ENCODE measurements around the gene ATP1B3. TPM values are rescaled to one million over a fixed set of nuclear protein-coding genes. Genes with fewer than 3 reads are reported as not detected.
"Not testable (repeated sequence)": the region's sequence is repeated elsewhere in the genome, so short reads cannot be mapped to it uniquely, and the experiment has no call there.

The ATP1B3 gene
- total RNA-seq, 2 experiments from 2014 or later: 106 to 113 TPM

DNA sequence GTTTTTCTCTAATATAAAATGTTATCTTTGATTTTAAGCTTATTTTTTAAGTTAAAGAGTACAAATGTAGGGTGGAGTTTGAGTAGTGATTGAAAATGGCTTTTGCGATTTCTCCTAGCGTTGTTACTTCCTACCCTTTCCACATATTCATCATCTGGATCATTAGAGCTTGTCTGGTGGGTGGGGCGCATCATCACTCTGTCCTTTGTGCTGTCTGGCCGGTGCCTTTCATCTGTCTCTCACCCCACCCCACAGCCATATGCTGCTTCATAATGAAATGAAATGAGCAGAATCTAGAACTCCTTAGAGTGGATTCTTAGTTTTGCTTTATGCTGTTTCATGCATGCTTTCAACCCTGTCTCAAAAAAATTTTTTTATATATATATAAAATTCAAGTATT, 44.3 kb downstream of the ATP1B3 start:
- Mint-ChIP-seq H3K4me1 (no peaks in the 10 kb centered on the region), H3K9me3 (no peaks in the 10 kb centered on the region), H3K36me3 (ENCODE audit: low read depth) (peaks cover 37% of the 10 kb centered on the region), H3K27ac (no peak overlapping the region), H3K27me3 (no peaks in the 10 kb centered on the region), H3K4me3 (no peak overlapping the region)
- POLR2A ChIA-PET: no interaction called here
- CTCF ChIA-PET: no interaction called here
- no peak for DNase-seq

- H3K9me3 Mint-ChIP-seq: no peaks in the 10 kb centered on the region
- H3K27me3 Mint-ChIP-seq: no peaks in the 10 kb centered on the region
- ChIA-PET CTCF (no interaction called here), POLR2A (no interaction called here)
- H3K36me3 Mint-ChIP-seq (ENCODE audit: low read depth): peaks cover 36% of the 10 kb centered on the region
- H3K4me1 Mint-ChIP-seq: no peaks in the 10 kb centered on the region
- H3K27ac Mint-ChIP-seq: no peak overlapping the region
- DNase-seq: no peak
- H3K4me3 Mint-ChIP-seq: no peak overlapping the region
These were observed 44.9 kb downstream of the ATP1B3 start for GRCh38 chr3:141921316-141921715.

DNA sequence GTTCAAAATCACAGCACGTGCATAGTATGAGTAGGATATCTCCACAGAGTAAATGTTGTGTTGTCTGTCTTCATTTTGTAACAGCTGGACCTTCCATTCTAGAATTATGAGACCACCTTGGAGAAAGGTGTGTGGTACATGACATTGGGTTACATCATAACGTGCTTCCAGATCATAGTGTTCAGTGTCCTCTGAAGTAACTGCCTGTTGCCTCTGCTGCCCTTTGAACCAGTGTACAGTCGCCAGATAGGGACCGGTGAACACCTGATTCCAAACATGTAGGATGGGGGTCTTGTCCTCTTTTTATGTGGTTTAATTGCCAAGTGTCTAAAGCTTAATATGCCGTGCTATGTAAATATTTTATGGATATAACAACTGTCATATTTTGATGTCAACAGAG, 49.2 kb downstream of the ATP1B3 start:
- H3K4me1 Mint-ChIP-seq, H3K27ac Mint-ChIP-seq, CTCF ChIA-PET, DNase-seq, H3K9me3 Mint-ChIP-seq, H3K4me3 Mint-ChIP-seq, H3K27me3 Mint-ChIP-seq, POLR2A ChIA-PET: not testable (repeated sequence)
- peaks cover 41% of the 10 kb centered on the region for H3K36me3 Mint-ChIP-seq (ENCODE audit: low read depth)

GRCh38 chr3:141926929-141927328, 50.5 kb downstream of the ATP1B3 start:
- Mint-ChIP-seq H3K27ac (no peak overlapping the region), H3K27me3 (no peaks in the 10 kb centered on the region), H3K4me1 (no peaks in the 10 kb centered on the region), H3K4me3 (no peak overlapping the region), H3K36me3 (ENCODE audit: low read depth) (peaks cover 38% of the 10 kb centered on the region), H3K9me3 (no peaks in the 10 kb centered on the region)
- no peak for DNase-seq
- CTCF ChIA-PET: interaction anchor here (0.6 kb wide), 1 partner anchor 192 kb away, joined by 3 read pairs; no protein-coding TSS in a partner anchor
- POLR2A ChIA-PET: no interaction called here

- H3K27ac Mint-ChIP-seq: no peak overlapping the region
- no peak overlapping the region for H3K4me3 Mint-ChIP-seq
- DNase-seq: no peak
- H3K4me1 Mint-ChIP-seq: no peaks in the 10 kb centered on the region
- H3K27me3 Mint-ChIP-seq: no peaks in the 10 kb centered on the region
- POLR2A ChIA-PET: no interaction called here
- H3K36me3 Mint-ChIP-seq (ENCODE audit: low read depth): peaks cover 26% of the 10 kb centered on the region
- H3K9me3 Mint-ChIP-seq: no peaks in the 10 kb centered on the region
- CTCF ChIA-PET: interaction anchor here (1.2 to 1.9 kb wide), 2 partner anchors 11 to 20 kb away, joined by 3 to 4 read pairs; no protein-coding TSS in a partner anchor
These were observed 52.3 kb downstream of the ATP1B3 start for GRCh38 chr3:141928631-141929270.

DNA sequence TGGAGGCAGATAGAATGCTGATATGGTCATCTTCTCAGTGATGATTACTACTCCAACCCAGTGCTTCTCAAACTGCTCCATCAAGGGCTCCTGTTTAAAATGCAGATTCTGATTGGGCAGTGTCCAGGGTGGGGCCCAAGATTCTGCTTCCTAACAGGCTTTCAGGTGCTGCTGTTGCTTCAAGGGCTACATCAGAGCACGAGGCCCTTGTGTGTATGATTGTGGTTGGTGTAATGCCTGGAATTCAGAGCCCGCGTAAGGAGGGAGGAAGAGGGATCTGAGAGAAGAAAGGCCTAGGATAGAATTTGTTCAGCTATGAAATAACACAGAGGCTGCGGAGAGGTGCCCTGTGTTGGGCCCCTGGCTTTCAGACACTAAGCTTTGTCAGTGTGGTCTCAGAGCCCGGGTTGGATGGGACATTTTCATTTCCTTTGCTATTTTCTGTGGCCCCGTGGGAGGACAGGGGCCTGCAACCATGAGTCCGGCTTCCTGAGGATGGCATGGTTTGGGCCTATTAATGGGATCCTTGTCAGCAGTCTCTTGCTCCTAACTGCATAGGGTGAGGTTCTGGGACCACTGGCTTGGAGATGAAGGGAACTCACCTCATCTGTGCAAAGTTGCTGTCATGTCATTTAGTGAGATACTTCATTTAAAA, 53.0 kb downstream of the ATP1B3 start:
- Mint-ChIP-seq H3K4me3 (no peak overlapping the region), H3K27me3 (no peaks in the 10 kb centered on the region), H3K9me3 (no peaks in the 10 kb centered on the region), H3K27ac (no peak overlapping the region), H3K4me1 (no peaks in the 10 kb centered on the region), H3K36me3 (ENCODE audit: low read depth) (peaks cover 23% of the 10 kb centered on the region)
- DNase-seq: no peak
- ChIA-PET CTCF (interaction anchor here (1.9 kb wide), 1 partner anchor 10 kb away, joined by 4 read pairs; no protein-coding TSS in a partner anchor), POLR2A (no interaction called here)

GRCh38 chr3:141930801-141931200, 54.4 kb downstream of the ATP1B3 start:
- H3K27me3 Mint-ChIP-seq: no peaks in the 10 kb centered on the region
- no peak for DNase-seq
- peaks cover 16% of the 10 kb centered on the region for H3K36me3 Mint-ChIP-seq (ENCODE audit: low read depth)
- no peaks in the 10 kb centered on the region for H3K4me1 Mint-ChIP-seq
- no peaks in the 10 kb centered on the region for H3K9me3 Mint-ChIP-seq
- H3K27ac Mint-ChIP-seq: no peak overlapping the region
- POLR2A ChIA-PET: no interaction called here
- H3K4me3 Mint-ChIP-seq: no peak overlapping the region
- CTCF ChIA-PET: no interaction called here

- peaks cover 1% of the 10 kb centered on the region for H3K36me3 Mint-ChIP-seq (ENCODE audit: low read depth)
- POLR2A ChIA-PET: no interaction called here
These were observed 57.2 kb downstream of the ATP1B3 start for GRCh38 chr3:141933421-141934300.

DNA sequence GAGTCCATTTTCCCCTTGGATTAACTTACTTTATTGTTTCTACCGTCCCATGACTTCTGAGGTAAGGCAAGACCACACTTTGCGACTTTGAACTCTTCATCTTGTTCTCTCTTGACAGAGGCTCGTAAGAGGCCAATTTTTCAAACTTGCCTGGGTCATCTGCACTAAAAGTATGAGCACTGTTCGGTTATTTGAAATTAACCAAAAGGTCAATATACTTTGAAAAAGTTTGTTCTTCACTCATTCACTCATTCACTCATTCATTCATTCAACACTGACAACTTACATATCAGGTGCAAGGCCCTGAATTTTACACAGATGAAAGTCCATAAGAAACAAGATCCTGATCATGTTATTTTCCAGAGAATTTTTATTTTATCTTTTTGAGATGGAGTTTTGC, 57.9 kb downstream of the ATP1B3 start:
- ChIA-PET CTCF (no interaction called here), POLR2A (no interaction called here)
- Mint-ChIP-seq H3K4me3 (no peak overlapping the region), H3K36me3 (ENCODE audit: low read depth) (no peaks in the 10 kb centered on the region), H3K9me3 (no peaks in the 10 kb centered on the region), H3K4me1 (no peaks in the 10 kb centered on the region), H3K27ac (peak overlapping the region; percentile 57), H3K27me3 (no peaks in the 10 kb centered on the region)
- DNase-seq: no peak

More at GRCh38 chr3:141933421-141934300, 57.2 kb downstream of the ATP1B3 start:
- CTCF ChIA-PET: no interaction called here
- no peak for DNase-seq
- no peaks in the 10 kb centered on the region for H3K9me3 Mint-ChIP-seq
- H3K27ac Mint-ChIP-seq: peak overlapping the region; percentile 57
- H3K4me1 Mint-ChIP-seq: no peaks in the 10 kb centered on the region
- no peak overlapping the region for H3K4me3 Mint-ChIP-seq
- no peaks in the 10 kb centered on the region for H3K27me3 Mint-ChIP-seq

- Mint-ChIP-seq H3K4me3 (no peak overlapping the region), H3K27ac (no peak overlapping the region), H3K27me3 (no peaks in the 10 kb centered on the region), H3K4me1 (peaks cover 6% of the 10 kb centered on the region), H3K9me3 (no peaks in the 10 kb centered on the region), H3K36me3 (ENCODE audit: low read depth) (no peaks in the 10 kb centered on the region)
- DNase-seq: no peak
- POLR2A ChIA-PET: no interaction called here
- CTCF ChIA-PET: interaction anchor here (0.7 kb wide), 1 partner anchor 17 kb away, joined by 3 read pairs; no protein-coding TSS in a partner anchor
These were observed 61.6 kb downstream of the ATP1B3 start for GRCh38 chr3:141938011-141938500.

GRCh38 chr3:141939759-141940158, 63.3 kb downstream of the ATP1B3 start:
- no peak for DNase-seq
- Mint-ChIP-seq H3K4me1 (peaks cover 6% of the 10 kb centered on the region), H3K27ac (no peak overlapping the region), H3K36me3 (ENCODE audit: low read depth) (no peaks in the 10 kb centered on the region), H3K9me3 (no peaks in the 10 kb centered on the region), H3K4me3 (no peak overlapping the region), H3K27me3 (no peaks in the 10 kb centered on the region)
- ChIA-PET CTCF (interaction anchor here (1.7 kb wide), 1 partner anchor 11 kb away, joined by 4 read pairs; no protein-coding TSS in a partner anchor), POLR2A (no interaction called here)

DNA sequence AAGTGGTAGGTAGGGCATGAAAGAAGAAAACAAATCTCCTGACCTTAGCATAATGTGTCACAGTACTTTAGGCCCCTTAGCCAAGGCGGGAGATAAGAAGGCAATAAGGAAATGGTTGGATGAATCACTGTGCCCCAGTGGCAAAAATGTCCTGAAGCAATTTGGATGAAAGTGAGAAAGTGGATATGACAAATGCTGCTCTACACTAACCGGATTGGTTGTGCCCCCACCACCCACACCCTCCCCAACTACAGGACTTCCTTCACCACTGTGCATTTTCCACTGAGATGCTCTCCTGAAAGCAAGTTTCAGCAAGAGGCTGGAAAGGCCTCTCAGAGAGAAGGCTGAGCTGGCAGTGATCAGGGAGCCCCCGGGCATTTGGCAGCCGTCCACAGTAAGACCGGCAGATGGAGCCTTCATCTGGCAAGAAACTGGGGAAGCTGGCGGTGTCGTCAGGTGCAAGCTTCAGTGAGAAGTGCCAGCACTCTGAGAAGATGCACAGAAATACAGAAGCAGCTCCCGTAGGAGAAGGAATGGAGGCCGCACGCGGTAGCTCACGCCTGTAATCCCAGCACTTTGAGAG, 63.8 kb downstream of the ATP1B3 start:
- DNase-seq: no peak
- H3K27ac Mint-ChIP-seq: no peak overlapping the region
- POLR2A ChIA-PET: no interaction called here
- H3K9me3 Mint-ChIP-seq: no peaks in the 10 kb centered on the region
- no peak overlapping the region for H3K4me3 Mint-ChIP-seq
- no peaks in the 10 kb centered on the region for H3K36me3 Mint-ChIP-seq (ENCODE audit: low read depth)
- H3K4me1 Mint-ChIP-seq: peaks cover 6% of the 10 kb centered on the region
- CTCF ChIA-PET: interaction anchor here (0.6 to 1.7 kb wide), 3 partner anchors 11 to 248 kb away, joined by 3 to 4 read pairs (median 3); no protein-coding TSS in a partner anchor
- no peaks in the 10 kb centered on the region for H3K27me3 Mint-ChIP-seq

Data from activated CD4-positive, alpha-beta T cell treated with anti-CD3 and anti-CD28 coated beads, Interleukin-2, amount 10 ng/mL, durations not matched to agents 7 days and 5 days (primary cell).